GM20431 (cell line): Measurements from ENCODE around the gene SPATA12.

Experiments
- in situ Hi-C: fragments of 300-500 bp; cut with MseI, MboI; formaldehyde crosslinking; loops from one replicate; pipeline ENCODE4 v1.15.0; 2020; ENCODE audit warnings: low sequenced_read_pairs; ENCODE audit not compliant: unreplicated experiment

Gene SPATA12

GRCh38 chr3:57060089-57060821 is at the start of gene SPATA12:
Gene SPATA12, plus strand, starts transcription at chr3:57060664. Its CDS starts 13,031 bp downstream, at chr3:57073695.
- in situ Hi-C loops = no loop called here

DNA sequence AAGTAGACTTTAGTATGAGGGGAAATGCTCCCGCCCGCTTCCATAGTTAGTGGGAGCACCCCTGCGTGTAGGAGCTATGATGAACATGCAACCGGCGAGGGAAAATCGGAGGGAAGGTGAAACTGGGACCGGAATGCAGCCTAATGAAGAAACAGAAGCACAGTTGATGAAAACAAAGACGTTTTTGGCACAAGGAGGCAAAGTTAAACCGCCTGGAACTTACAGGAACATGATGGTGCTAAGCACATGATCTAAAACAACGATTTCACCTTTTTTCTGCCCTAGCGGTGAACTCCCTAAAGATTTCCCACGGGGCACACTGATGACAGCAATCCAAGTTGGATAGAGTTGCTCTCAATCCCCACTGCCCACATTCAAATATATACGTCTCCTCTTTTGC is 49.4 kb upstream of the SPATA12 start:
- in situ Hi-C loops = no loop called here

- in situ Hi-C loops = no loop called here
Measured at GRCh38 chr3:57012847-57013246, 47.6 kb upstream of the SPATA12 start.

DNA sequence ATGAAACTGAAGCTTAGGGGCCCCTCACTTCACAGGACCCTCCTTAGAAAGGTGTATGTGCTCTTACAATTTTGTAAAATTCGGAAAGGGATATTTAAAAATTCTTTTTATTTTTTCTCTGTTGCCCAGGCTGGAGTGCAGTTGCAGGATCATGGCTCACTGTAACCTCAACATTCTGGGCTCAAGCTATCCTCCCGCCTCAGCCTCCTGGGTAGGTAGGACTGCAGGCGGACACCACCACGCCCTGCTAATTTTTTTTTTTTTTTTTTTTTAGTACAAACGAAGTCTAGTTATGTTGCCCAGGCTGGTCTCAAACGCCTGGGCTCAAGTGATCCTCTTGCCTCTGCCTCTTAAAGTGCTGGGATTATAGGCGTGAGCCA is 45.1 kb upstream of the SPATA12 start:
- in situ Hi-C loops = no loop called here

GRCh38 chr3:57015912-57016311 is 44.6 kb upstream of the SPATA12 start:
- in situ Hi-C loops = no loop called here

GRCh38 chr3:57017459-57017845 is 43.0 kb upstream of the SPATA12 start:
- in situ Hi-C loops = no loop called here

GRCh38 chr3:57018246-57018645 is 42.2 kb upstream of the SPATA12 start:
- in situ Hi-C loops = no loop called here

DNA sequence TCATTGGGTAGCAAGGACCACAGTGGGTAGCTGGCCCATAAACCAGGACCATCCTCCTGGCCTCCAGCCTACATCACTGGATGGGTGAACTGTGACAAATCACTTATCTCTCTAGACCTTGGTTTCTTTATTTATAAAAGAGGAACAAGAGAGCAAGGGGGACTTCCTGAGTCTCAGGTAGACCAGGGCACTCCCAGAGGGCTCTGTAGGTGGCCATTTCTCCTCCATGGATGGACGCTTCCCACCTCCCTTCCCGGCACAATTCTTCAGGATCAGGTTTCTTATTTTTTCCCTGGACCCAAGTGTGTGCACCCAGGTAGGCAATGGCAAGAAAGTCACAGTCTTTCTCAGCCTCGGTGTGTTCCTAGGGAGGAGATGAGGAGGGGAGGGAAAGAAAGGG is 41.4 kb upstream of the SPATA12 start:
- in situ Hi-C loops = no loop called here

GRCh38 chr3:57025237-57025636 is 35.2 kb upstream of the SPATA12 start:
- in situ Hi-C loops = no loop called here

GRCh38 chr3:57026944-57027343 is 33.5 kb upstream of the SPATA12 start:
- in situ Hi-C loops = no loop called here

- in situ Hi-C loops = no loop called here
Measured at GRCh38 chr3:57029383-57029782, 31.1 kb upstream of the SPATA12 start.

DNA sequence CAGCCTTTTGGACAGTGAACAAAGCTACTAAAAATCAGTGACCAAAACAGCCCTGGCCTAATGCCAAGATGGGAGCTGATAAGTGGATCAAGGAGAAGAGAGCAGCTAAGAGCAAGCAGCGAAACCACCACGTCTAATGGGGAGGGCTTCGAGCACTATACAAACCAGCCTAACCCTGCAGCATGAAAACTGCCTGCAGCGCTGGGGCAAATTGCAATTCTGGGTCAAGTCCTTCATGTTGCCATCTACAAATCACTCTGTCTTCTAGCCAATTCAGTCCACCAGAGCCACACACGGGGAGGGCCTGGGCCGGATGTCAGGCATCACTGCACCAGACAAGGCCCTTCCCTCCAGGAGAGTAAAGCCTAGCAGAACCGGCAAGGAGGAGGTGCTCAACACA is 30.5 kb upstream of the SPATA12 start:
- in situ Hi-C loops = no loop called here

DNA sequence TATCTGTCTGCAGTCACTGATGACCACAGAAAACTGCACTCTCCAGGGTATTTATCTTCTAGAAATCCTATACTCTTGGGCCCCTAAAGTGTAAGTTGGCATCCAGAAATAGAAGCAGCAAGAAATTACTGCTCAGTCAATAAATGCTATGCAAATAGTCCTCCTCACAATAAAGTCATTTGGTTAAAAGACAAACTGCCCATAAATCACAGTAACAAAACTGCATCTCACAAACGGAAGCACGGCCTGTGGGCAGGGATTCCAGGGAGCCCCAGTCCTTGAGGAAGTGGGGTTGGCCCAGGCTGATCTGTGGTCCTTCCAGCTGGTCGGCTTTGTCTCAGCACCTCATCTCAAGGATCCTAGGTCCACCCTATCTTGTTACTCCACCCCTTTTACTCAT is 29.7 kb upstream of the SPATA12 start:
- in situ Hi-C loops = no loop called here

GRCh38 chr3:57031631-57032541 is 28.6 kb upstream of the SPATA12 start:
- in situ Hi-C loops = no loop called here

GRCh38 chr3:57036952-57037351 is 23.5 kb upstream of the SPATA12 start:
- in situ Hi-C loops = no loop called here

DNA sequence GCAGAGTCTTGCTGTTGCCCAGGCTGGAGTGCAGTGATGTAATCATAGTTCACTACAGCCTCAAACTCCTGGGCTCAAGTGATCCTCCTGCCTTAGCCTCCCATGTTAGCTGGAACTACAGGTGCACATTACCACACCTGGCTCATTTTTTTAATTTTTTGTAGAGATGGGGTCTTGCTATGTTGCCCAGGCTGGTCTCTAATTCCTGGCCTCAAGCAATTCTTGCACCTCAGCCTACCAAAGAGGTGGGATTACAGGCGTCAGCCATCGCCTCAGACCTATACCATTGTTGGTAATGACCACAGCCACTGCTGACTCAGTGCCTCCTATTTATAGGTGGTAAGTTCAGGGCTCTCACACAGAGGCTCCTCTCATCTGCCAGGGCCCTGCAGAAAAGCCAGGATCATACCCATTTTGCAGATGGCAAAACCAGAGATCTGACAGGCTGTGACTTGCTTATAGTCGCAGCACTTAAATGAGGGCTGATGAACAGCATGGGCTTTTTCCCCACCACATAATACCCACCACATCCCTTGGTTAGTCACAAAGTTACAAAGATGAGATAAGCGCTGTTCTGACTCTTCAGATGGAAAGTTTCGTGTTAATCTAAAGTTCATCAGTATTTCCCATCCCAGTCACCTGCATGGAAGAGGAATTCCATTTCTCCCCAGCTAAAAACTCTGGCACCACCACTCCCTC is 21.8 kb upstream of the SPATA12 start:
- in situ Hi-C loops = no loop called here

GRCh38 chr3:57041674-57042073 is 18.8 kb upstream of the SPATA12 start:
- in situ Hi-C loops = no loop called here

DNA sequence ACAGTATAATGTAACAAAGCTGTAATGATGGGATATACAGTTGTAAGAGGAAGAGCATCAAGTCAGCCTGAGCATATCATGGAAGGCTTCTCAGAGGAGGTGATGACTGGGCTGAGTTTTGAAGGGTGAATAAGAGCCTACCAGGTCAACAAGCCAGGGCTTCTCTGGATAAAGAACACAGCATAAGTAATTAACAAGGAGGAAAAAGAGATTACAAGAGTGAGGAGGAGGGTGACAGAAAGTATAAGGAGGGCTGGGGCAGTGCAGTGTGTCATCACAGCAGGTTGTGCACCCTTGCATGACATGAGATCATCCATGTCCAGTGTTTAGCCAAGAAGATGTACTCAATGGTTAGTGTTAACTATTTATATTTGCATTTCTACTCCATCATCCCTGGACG is 16.9 kb upstream of the SPATA12 start:
- in situ Hi-C loops = no loop called here

DNA sequence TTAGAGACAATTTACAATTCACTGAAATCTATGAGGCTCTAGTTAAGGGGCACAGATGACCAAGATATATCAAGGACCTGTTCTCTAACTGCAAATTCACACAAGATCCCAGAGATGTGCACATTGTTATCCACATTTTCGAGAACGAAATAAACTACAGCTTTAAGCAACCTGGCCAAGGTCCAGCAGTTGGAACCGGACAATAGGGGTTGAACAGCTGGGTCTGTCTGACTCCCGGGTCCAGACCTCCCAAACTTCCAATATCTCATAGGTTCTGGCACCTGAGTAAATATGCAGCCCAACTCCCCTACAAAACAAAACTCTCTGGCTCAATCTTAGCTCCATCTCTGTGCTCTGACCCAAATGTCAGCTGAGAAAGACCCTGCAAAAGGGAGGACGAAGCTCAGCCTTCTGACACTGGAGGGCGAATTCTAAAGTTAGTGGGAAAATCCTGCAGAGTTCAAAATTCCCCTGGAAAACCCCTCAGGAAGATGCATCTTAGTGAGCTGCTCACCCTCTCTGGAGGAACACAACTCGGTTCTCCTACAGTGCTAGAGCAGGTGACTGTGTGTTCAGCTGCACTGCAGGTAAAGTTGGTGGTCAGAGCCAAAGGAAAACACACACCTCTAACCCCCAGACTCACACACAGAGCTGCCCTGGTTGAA is 14.2 kb upstream of the SPATA12 start:
- in situ Hi-C loops = no loop called here

GRCh38 chr3:57048052-57048671 is 12.3 kb upstream of the SPATA12 start:
- in situ Hi-C loops = no loop called here
